KMS-11 (cell line): ENCODE data around the gene BPIFB6.

ENCODE experiments used
- H2AFZ ChIP-seq: fragments of 200-600 bp; sonication (generic); 2 replicates; pipeline ENCODE4 v1.6.1; 2016; ENCODE audit warnings: antibody characterized with exemption, mixed run types, low read depth
- H3K27ac ChIP-seq: fragments of 200-600 bp; sonication (generic); 2 replicates; pipeline ENCODE4 v1.6.1; 2016; ENCODE audit warnings: mild to moderate bottlenecking, mixed run types
- H3K27me3 ChIP-seq: fragments of 200-600 bp; sonication (generic); 2 replicates; pipeline ENCODE4 v1.6.1; 2017; ENCODE audit warnings: mild to moderate bottlenecking, low read depth, mixed run types, moderate library complexity; ENCODE audit not compliant: insufficient read depth
- H3K36me3 ChIP-seq: fragments of 200-600 bp; sonication (generic); 2 replicates; pipeline ENCODE4 v1.6.1; 2017; ENCODE audit warnings: mild to moderate bottlenecking, mixed run types; ENCODE audit not compliant: insufficient read depth
- H3K4me1 ChIP-seq: fragments of 200-600 bp; sonication (generic); 2 replicates; pipeline ENCODE4 v1.6.1; 2016; ENCODE audit warnings: mild to moderate bottlenecking, low read depth, mixed run types; ENCODE audit not compliant: poor library complexity, severe bottlenecking
- H3K4me2 ChIP-seq: fragments of 200-600 bp; sonication (generic); 2 replicates; pipeline ENCODE4 v1.7.0; 2016; ENCODE audit warnings: mild to moderate bottlenecking, mixed run types
- H3K4me3 ChIP-seq: fragments of 200-600 bp; sonication (generic); IDR thresholded peaks from 2 replicates; pipeline ENCODE4 v1.6.1; 2017; ENCODE audit warnings: low read depth, low read length, mixed read lengths; ENCODE audit not compliant: insufficient read depth
- H3K79me2 ChIP-seq: fragments of 200-600 bp; sonication (generic); 2 replicates; pipeline ENCODE4 v1.6.1; 2016; ENCODE audit warnings: low read depth, mixed run types; ENCODE audit not compliant: insufficient read depth
- H3K9ac ChIP-seq: fragments of 200-600 bp; sonication (generic); 2 replicates; pipeline ENCODE4 v1.6.1; 2016; ENCODE audit warnings: mild to moderate bottlenecking, mixed run types
- H4K20me1 ChIP-seq: fragments of 200-600 bp; sonication (generic); 2 replicates; pipeline ENCODE4 v1.6.1; 2016; ENCODE audit warnings: mild to moderate bottlenecking, mixed run types; ENCODE audit not compliant: insufficient read depth
- TF ChIP-seq, protein P1 (sequence below): fragments of 200-600 bp; sonication (generic); conservative IDR thresholded peaks from 2 replicates; pipeline ENCODE4 v1.6.1; 2017; ENCODE audit warnings: low read depth, mild to moderate bottlenecking, antibody characterized with exemption, low read length, moderate library complexity, mixed read lengths

Gene BPIFB6

GRCh38 chr20:33033381-33033780 lies 1.9 kb downstream of the BPIFB6 start:
- Histone ChIP-seq H3K27me3 (peaks cover 14% of the 10 kb centered on the region; the same call in 1 of the 2 replicates), H3K9ac (no peak overlapping the region), H2AFZ (no peak overlapping the region), H3K27ac (no peak overlapping the region), H4K20me1 (no peaks in the 10 kb centered on the region), H3K36me3 (no peaks in the 10 kb centered on the region), H3K79me2 (no peaks in the 10 kb centered on the region), H3K4me2 (no peak overlapping the region), H3K4me3 (no peak overlapping the region), H3K4me1 (no peaks in the 10 kb centered on the region)
- TF ChIP-seq, protein P1, sequence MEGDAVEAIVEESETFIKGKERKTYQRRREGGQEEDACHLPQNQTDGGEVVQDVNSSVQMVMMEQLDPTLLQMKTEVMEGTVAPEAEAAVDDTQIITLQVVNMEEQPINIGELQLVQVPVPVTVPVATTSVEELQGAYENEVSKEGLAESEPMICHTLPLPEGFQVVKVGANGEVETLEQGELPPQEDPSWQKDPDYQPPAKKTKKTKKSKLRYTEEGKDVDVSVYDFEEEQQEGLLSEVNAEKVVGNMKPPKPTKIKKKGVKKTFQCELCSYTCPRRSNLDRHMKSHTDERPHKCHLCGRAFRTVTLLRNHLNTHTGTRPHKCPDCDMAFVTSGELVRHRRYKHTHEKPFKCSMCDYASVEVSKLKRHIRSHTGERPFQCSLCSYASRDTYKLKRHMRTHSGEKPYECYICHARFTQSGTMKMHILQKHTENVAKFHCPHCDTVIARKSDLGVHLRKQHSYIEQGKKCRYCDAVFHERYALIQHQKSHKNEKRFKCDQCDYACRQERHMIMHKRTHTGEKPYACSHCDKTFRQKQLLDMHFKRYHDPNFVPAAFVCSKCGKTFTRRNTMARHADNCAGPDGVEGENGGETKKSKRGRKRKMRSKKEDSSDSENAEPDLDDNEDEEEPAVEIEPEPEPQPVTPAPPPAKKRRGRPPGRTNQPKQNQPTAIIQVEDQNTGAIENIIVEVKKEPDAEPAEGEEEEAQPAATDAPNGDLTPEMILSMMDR, result no peak

- Histone ChIP-seq H3K4me3 (no peak overlapping the region), H3K4me1 (no peaks in the 10 kb centered on the region), H3K79me2 (no peaks in the 10 kb centered on the region), H4K20me1 (no peaks in the 10 kb centered on the region), H2AFZ (no peak overlapping the region), H3K4me2 (no peak overlapping the region), H3K27ac (no peak overlapping the region), H3K9ac (no peak overlapping the region), H3K27me3 (peaks cover 14% of the 10 kb centered on the region; the same call in 1 of the 2 replicates), H3K36me3 (no peaks in the 10 kb centered on the region)
- TF ChIP-seq, protein P1, result no peak
Observed at GRCh38 chr20:33034115-33034514, 2.7 kb downstream of the BPIFB6 start.

DNA sequence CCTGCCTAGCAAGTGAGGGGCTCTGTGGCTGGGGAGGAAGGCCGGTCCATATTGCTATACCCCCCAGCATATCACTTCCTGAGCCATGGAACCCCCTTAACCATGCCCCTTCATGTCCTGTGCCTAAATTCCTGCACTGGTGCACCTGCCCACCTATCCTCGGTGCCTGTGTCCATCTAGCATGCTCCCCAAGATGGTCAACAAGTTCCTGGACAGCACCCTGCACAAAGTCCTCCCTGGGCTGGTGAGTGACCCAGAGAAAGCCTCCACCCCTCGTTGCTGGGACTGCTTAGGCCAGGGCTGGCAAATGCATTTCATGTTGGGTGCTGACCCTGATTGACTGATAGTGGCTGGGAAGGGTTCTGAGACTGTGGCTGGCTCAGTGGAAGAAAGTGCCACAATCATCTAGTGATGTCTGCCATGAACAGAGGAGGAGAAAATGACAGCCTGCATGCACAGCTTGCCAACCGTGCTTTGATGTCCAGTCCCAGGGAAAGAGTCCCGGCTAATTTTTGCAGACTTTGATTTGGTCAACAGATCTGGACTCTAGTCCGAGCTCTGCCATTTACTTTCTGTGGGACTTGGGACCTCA lies 3.5 kb downstream of the BPIFB6 start:
- no peaks in the 10 kb centered on the region for H3K79me2 ChIP-seq
- H3K4me1 ChIP-seq, result no peaks in the 10 kb centered on the region
- H3K36me3 ChIP-seq, result no peaks in the 10 kb centered on the region
- peaks cover 14% of the 10 kb centered on the region; the same call in 1 of the 2 replicates for H3K27me3 ChIP-seq
- H2AFZ ChIP-seq, result no peak overlapping the region
- H4K20me1 ChIP-seq, result no peaks in the 10 kb centered on the region
- no peak overlapping the region for H3K9ac ChIP-seq
- no peak overlapping the region for H3K4me3 ChIP-seq
- H3K27ac ChIP-seq, result no peak overlapping the region
- TF ChIP-seq, protein P1, result no peak
- H3K4me2 ChIP-seq, result no peak overlapping the region

GRCh38 chr20:33037456-33037855 lies 6.0 kb downstream of the BPIFB6 start:
- TF ChIP-seq, protein P1, result no peak
- Histone ChIP-seq H3K9ac (no peak overlapping the region), H3K4me1 (no peaks in the 10 kb centered on the region), H4K20me1 (no peaks in the 10 kb centered on the region), H3K4me3 (no peak overlapping the region), H3K27me3 (no peaks in the 10 kb centered on the region; the same call in 1 of the 2 replicates), H2AFZ (no peak overlapping the region), H3K4me2 (no peak overlapping the region), H3K27ac (no peak overlapping the region), H3K36me3 (no peaks in the 10 kb centered on the region), H3K79me2 (no peaks in the 10 kb centered on the region)
